ENCODE data around the gene PROCR.
"Not testable (repeated sequence)": the region's sequence is repeated elsewhere in the genome, so short reads cannot be mapped to it uniquely, and the experiment has no call there.

PROCR gene

DNA sequence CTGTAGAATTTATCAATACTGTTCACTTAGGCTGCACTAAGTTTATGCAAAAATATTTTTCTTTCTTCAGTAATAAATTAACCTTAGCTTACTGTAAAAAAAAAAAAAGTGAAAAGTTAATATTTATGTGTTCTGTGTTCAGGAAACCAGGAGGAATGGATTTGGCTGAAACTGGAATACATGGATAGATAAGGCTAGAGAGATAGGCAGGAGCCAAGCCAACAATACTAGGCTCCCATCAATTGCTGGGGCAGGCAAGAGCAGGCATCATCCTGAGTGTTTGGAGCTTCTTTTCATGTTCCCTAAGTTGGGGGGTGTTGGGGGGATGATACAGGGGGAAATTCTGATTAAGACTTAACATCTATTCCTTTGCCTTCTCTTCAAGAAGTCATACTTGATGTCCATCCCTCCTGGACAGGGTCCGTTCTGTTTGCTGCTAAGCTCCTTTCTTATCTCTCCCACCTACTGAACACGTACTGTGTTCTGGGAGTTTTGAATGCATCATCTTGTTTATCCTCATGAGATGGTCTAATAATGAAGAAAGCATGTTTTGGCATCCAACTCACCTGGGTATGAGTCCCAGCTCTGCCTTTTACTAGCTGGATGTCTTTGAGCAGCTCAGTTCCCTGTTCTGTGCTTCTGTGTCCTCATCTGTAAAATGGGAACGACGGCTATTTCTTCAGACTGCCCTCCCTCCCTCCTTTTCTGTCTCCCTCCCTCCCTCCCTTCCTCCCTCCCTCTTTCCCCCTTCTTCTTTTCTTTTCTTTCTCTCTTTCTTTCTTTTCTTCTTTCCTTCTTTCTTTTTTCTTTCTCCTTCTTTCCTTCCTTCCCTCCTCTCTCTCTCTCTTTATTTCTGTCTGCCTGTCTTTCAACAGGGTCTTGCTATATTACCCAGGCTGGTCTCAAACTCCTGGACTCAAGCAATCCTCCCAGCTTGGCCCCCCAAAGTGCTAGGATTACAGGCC is 6.4 kb upstream of the PROCR start:
- no peak for DNase-seq (ENCODE audit: low read depth)

DNA sequence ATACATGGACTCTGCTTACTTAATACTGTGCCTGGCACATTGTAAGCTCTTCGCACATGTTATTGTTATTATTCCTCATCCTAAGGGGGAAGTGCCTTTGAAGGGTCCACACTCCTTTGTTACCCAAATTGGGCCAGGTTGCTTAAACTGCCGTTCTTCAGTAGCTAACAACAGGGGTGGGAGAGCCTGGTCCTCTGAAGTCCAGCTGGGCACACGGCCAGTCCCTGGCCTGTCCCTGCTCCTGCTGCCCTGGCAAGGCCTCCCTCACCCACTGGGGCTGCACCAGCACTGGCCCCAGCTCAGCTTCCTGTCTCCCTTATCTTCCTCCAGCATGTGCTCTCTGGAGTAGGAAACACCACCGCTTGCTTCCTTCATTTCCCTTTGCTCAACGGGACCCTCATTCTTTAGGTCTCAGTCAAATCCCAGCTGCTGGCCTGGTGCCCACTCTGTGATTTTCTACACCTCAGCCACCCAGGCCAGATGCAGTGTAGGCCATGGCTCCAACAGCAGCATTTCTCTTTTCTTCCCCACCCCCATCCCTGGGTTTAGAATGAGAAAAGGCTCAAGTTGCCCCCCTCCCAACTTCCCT is 5.5 kb upstream of the PROCR start:
- DNase-seq (ENCODE audit: low read depth): no peak

GRCh38 chr20:35167787-35168186 is 4.1 kb upstream of the PROCR start:
- DNase-seq (ENCODE audit: low read depth): no peak

- not testable (repeated sequence) for DNase-seq (ENCODE audit: low read depth)
Observed at GRCh38 chr20:35168701-35169409, 3.0 kb upstream of the PROCR start.

DNA sequence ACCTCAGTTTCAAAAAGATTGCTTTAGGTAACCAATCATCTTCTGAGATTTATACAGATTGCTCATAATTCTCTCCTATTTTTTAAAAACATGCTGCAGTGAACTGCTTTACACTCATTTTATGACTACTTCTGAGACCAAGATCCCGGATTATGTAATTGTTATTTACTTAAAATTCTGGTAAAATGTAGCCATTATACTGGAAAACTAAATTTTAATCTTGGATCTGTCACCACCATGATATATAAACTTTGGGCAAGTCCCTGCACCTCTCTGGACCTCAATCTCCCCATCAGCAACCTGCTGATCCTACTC is 477 bp upstream of the PROCR start:
- DNase-seq (ENCODE audit: low read depth): no peak

DNA sequence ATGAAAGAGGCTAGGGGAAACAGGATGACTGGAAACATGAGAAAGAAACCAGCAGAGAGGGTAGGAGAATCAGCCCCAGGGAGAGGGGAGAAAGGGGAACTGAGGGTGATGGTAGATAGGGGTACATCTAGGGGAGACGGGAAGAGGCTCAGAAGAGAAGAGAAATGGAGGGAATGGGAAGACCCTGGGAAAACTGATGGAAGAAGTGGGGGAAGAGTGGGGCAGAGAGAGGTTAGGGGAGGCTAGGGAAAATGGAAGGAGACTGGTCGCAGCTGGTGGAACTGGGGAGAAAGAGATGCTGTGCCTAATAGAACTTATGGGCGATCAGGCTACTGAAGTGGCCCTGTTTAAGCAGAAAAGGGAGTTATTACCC is 548 bp downstream of the PROCR start:
- DNase-seq (ENCODE audit: low read depth): no peak

DNA sequence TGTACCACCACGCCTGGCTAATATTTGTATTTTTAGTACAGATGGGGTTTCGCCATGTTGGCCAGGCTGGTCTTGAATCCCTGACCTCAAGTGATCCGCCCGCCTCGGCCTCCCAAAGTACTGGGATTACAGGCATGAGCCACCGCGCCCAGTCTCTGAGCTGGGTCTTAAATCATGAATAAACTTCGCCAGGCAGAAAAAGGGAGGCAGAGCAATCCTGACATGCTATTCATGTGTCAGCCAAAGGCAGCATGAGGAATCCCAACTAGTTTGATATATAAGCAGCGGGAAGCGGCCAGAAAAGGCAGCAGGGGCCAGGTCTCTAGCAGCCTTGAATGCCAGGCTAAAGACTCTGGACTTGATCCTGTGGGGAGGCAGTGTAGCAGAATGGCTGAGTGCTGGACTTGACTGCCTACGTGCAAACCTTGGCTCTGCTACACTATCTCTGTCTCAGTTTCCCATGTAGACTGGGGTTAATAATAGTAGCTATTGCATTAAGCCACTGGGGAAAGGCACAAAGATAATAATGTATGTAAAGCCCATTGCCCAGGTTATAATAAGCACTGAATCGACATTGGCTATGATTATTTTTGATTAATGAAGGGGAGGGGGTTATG is 1.8 kb downstream of the PROCR start:
- DNase-seq (ENCODE audit: low read depth): no peak

DNA sequence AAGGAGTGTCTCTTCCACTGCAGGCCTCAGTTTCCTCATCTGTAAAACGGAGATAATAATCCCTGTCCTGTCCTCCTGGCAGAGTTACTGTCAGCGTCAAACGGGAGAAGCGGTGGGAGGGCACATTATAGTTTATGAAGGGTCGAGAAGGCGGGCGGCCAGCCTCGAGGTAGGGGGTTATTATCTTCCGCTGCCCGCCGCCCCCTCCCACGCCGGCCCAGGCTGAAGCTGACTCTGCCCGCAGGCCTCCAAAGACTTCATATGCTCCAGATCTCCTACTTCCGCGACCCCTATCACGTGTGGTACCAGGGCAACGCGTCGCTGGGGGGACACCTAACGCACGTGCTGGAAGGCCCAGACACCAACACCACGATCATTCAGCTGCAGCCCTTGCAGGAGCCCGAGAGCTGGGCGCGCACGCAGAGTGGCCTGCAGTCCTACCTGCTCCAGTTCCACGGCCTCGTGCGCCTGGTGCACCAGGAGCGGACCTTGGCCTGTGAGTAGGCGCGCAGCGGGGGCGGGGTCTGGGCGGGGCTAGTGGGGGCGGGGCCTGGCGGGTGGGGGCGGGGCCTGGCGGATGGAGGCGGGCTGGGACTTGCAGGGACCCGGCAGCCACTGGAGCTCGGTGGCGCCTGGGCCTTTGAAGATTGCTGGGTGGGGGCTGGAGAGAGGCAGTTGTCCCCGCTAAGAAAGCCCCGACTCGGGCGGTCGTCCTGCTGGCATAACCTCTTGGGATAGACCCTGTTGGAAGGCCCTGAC is 2.8 kb downstream of the PROCR start:
- no peak for DNase-seq (ENCODE audit: low read depth)

DNA sequence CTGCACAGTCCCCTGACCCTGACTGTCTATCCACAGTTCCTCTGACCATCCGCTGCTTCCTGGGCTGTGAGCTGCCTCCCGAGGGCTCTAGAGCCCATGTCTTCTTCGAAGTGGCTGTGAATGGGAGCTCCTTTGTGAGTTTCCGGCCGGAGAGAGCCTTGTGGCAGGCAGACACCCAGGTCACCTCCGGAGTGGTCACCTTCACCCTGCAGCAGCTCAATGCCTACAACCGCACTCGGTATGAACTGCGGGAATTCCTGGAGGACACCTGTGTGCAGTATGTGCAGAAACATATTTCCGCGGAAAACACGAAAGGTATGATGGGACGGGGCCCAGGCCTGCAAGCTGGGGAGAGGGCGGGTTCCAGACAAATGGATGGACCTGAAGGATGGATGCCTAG is 4.3 kb downstream of the PROCR start:
- DNase-seq (ENCODE audit: low read depth): no peak

GRCh38 chr20:35179292-35180212 is 7.7 kb downstream of the PROCR start:
- no peak for DNase-seq (ENCODE audit: low read depth)

DNA sequence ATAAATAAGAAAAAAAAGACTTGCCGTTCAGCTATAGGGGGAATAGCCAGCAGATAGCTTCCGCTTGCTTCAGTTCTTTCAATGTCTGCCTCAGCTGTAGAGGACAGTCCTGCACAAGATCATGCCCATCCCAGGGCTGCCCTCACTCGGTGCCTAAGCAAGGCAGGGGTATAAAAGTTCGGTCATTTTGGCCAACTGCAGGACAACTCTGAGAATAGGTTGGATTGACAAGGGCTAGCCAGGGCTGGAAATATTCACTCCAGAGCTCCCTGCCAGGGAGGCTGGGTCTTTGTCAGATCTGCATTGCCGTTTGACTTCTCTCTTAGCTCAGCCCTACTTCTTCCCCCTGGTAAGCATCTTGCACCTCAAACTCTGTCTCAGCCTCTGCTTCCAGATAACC is 8.4 kb downstream of the PROCR start:
- DNase-seq (ENCODE audit: low read depth): no peak

DNA sequence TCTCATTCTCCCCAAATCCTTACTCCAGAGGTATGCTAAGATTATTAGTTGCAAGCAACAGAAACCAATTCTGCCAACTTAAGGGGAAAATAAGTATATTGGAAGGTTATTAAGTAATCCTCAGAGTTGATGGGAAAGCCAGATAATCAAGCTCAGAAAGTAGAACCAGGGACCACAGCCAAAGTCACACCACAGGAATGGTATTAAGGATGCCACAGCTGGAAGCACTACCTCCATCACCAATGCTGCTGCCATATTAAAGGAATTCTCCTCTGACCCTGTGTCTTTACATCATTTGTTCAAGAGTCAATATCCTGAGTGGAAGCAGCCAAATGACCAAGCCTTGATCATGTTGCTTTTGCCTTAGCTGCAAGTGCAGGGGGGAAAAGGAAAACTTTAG is 9.9 kb downstream of the PROCR start:
- no peak for DNase-seq (ENCODE audit: low read depth)

DNA sequence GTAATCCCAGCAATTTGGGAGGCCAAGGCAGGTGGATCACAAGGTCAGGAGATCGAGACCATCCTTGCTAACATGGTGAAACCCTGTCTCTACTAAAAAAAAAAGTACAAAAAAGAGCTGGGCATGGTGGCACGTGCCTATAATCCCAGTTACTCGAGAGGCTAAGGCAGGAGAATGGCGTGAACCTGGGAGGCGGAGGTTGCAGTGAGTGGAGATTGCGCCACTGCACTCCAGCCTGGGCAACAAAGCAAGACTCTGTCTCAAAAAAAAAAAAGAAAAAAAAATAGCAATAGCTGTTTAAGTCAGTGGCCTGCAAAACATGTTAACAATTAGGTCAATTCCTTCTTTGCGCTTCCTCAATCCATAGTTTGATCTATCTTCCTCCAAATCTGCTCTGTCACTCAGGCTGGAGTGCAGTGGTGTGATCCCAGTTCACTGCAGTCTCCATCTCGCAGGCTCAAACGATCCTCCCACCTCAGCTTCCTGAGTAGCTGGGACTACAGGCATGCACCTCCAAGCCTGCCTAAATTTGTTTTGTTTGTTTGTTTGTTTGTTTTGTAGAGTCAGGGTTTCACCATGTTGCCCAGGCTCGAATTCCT is 14.9 kb downstream of the PROCR start:
- not testable (repeated sequence) for DNase-seq (ENCODE audit: low read depth)

- DNase-seq (ENCODE audit: low read depth): no peak
Observed at GRCh38 chr20:35187584-35188190, 15.8 kb downstream of the PROCR start.

DNA sequence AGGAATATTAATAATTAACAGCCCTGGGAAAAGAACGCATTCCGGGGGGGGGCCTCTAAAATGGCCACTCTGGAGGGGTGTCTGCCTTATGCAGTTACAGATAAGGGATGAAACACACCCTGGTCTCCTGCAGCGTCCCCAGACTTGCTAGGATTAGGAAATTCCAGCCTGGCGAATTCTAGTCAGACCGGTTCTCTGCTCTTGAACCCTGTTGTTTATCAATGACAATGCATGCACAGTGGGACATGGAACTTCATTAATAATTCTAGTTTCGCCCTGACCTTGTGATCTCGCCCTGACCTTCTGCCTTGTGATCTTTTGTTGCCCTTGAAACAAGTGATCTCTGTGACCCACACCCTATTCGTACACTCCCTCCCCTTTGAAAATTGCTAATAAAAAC is 17.4 kb downstream of the PROCR start:
- DNase-seq (ENCODE audit: low read depth): not testable (repeated sequence)

DNA sequence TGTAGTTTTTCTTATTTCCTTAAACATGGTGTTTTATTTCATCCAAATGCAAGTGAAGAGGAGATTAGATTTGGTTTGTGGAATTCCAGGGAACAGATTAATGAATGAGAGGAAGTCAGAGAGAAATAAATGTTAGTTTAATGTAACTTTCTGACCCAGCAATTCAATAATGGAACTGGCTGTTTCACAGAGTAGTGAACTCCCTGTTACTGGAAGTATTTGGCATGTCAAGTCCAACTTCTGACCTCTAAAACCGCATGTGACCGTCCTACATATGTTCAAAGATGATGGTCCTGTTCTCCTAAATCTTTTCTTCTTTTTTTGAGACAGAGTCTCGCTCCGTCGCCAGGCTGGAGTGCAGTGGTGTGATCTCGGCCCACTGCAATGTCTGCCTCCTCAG is 18.7 kb downstream of the PROCR start:
- DNase-seq (ENCODE audit: low read depth): no peak

DNA sequence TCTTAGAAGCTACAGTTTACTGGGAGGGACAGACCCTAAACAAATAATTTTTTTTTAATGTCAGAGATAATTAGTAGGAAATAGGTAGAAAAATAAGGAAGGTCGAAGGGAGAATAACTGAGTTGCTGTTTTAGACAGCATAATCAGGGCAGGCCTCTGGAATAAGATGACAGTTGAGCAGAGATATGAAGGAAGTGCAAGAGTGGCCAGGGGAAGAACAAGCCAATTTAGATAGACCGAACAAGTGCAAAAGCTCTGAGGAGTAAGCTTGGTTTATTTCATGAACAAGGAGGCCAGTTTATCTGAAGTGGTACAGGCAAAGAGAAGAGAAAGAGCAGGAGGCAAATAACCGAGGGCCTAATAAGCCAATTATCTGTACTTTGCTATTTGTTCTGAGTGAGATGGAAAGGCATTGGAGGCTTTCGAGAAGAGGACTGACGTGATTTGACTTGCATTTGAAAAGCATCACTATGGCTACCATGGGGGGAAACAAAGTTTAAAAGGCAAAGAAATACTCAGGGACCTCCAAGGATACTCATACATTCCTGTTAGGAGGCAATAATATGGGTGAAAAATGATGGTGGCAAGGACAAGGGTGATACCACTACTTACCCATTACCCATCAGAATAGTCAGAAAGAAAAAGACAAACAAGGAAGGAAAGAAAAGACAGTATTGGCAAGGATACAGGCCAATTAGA is 19.7 kb downstream of the PROCR start:
- no peak for DNase-seq (ENCODE audit: low read depth)

DNA sequence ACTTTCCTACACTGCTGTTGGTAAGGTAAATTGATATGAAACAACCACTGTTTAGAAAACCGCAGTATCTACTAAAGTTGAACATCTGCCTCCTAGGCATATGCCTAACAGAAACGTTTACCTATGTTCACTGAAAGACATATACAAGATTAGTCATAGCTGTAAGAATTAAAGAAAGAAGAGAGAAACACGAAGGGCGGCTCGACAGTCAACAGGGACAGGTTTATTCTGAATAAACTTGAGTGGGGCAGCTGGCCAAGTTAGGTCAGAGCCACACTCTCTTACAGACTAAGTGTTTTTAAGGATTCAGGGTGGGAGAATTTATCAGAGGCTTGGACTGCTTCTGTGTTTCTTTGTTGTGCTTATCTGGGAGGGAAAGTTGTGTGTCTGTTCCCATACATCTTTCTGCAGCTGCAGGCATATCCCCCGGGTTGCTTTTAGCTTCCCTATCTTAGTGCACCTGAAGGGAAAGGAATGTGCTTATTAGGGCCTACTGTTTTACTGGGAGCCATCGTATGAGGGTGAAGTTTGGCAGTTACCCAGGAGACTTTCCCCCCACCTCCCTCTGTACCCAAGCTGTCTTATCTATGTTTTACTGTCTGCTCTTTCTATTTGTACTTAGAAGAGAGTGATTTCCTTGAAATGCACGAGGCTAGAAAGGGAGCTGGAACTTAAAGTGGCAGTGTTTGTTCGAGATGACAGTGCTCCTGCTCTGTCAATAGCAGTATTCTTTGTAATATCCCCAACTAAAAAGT is 20.4 kb downstream of the PROCR start:
- DNase-seq (ENCODE audit: low read depth): no peak
